ENCODE results near the gene MYT1.

The MYT1 gene

GRCh38 chr20:64154590-64155257, 9.5 kb upstream of the MYT1 start:
- no peak for DNase-seq (ENCODE audit: low spot score)

- no peak for DNase-seq (ENCODE audit: low spot score)
Measured at GRCh38 chr20:64155258-64156135, 8.8 kb upstream of the MYT1 start.

- no peak for DNase-seq (ENCODE audit: low spot score)
Measured at GRCh38 chr20:64156136-64156885, 7.9 kb upstream of the MYT1 start.

DNA sequence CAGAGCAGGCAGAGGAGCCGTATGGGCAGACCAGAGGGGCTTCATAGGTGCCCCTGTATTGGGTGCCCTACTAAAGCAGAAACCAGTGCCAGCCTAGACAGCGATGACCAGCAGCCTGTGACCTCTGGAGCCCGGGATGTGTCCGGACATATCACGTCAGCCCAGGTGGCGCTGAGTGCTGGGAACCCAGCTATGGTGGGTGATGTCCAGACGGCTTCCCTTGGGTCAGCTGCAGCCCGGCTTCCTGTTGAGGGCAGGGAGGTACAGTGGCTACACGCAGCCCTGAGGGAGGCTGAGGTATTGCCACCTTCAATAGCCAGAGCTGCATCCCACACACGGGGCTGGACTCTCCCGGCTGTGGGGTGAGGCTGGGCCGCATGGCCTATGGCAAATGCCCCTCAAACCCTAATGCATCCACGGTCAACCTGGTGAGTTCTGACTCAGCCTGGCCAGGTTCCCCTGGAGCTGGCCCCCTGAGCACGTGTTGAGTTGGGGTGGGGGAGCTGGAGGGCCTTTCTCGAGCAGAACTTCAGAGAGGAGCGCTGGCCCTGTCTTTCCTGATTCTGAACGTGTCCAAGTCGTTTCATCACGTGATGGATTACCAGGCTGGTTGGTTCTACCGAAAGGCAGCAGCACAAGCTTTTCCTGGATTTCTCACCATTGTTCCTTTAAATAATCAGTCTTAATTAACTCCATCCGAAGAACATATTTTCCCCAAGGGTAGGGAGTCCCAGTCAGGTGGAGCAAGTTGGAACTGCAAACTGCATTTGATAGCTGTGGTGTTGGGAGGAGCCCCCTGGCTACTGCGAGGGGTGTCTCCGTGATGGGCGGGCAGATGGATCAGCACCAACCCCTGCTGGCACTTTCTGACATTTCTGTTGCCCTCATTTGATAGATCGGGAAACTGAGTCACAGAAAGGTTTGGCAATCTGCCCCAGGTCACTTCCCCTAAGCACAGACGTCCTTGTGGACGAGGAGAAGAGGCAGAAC, 7.1 kb upstream of the MYT1 start:
- DNase-seq (ENCODE audit: low spot score) = no peak

- DNase-seq (ENCODE audit: low spot score) = no peak
Measured at GRCh38 chr20:64157878-64158277, 6.4 kb upstream of the MYT1 start.

DNA sequence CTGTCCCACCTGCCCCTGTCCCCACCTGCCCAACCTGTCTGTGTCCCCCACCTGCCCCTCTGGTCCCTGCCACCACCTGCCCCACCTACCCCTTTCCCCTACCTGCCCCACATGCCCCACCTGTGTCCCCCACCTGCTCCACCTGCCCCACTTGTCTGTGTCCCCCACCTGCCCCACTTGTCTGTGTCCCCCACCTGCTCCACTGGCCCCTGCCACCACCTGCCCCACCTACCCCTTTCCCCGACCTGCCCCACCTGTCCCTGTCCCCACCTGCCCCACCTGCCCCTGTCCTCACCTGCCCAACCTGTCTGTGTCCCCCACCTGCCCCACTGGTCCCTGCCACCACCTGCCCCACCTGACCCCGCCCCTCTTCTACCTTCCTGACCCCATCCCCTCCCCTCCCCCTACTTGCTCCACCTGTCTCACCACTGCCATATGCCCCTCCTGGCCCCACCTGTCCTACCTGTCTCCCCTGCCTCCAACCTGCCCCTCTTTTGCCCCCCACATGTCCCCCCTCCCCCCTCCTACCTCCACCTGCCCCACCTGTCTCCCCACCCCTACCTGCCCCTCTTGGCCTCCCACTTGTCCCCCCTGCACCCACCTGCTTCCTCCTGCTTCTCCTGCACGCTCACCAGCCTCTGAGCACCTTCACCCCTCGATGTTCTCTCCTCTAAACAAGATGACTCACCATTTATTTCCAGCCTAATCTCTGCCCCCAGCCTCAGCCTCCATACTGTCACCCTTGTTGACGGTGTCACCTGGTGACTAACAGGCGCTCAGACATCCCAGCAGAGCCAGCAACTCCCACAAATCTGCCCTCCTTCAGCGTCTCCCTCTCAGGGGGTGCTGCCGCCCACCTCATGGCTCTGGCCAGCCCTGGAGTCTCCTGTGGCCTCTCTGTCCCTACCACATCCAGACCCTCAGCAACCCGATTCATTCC, 5.6 kb upstream of the MYT1 start:
- no peak for DNase-seq (ENCODE audit: low spot score)

DNA sequence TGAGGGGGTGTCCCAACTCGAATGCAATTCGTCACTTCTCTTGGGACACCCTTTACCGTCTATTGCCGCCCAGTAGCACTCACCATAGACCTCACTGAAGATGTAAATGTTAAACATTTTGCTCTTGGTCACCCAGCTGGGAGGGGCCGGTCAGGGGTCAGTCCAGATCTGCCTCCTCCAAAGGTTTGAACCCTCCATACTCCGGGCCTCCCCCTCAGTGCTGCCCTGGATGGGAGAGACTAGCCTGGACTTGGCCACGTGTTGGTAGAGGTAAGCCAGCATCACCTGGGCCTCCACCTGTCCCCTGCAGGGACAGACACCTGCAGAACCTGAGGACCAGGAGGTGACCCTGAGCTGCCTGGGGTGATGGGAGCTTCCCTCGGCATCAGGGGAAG, 5.0 kb upstream of the MYT1 start:
- no peak for DNase-seq (ENCODE audit: low spot score)

DNA sequence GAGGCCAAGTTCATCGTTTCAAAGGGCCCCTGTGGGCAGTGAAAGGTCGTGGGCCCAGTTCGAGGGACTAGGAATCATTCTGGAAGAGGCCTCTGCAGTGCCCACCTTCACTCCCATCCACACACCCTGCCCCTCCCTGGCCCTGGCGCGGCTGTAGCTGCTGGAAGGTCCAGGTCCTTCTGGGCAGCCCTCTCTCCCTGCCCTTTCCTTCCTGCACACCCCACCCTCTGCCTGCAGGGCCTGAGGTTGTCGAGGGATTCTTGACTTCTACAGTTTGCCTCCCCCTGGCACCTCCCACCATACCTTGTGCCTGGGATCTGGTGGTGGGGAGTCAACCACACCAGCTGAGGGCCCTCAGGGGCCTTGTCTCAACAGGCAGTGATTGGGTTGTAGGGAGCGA, 4.5 kb upstream of the MYT1 start:
- DNase-seq (ENCODE audit: low spot score) = no peak

GRCh38 chr20:64160118-64160517, 4.1 kb upstream of the MYT1 start:
- DNase-seq (ENCODE audit: low spot score) = no peak

GRCh38 chr20:64160526-64161355, 3.5 kb upstream of the MYT1 start:
- no peak for DNase-seq (ENCODE audit: low spot score)

- no peak for DNase-seq (ENCODE audit: low spot score)
Measured at GRCh38 chr20:64161356-64162238, 2.7 kb upstream of the MYT1 start.

- no peak for DNase-seq (ENCODE audit: low spot score)
Measured at GRCh38 chr20:64162239-64162910, 1.9 kb upstream of the MYT1 start.

- no peak for DNase-seq (ENCODE audit: low spot score)
Measured at GRCh38 chr20:64163776-64164122, 503 bp upstream of the MYT1 start.

DNA sequence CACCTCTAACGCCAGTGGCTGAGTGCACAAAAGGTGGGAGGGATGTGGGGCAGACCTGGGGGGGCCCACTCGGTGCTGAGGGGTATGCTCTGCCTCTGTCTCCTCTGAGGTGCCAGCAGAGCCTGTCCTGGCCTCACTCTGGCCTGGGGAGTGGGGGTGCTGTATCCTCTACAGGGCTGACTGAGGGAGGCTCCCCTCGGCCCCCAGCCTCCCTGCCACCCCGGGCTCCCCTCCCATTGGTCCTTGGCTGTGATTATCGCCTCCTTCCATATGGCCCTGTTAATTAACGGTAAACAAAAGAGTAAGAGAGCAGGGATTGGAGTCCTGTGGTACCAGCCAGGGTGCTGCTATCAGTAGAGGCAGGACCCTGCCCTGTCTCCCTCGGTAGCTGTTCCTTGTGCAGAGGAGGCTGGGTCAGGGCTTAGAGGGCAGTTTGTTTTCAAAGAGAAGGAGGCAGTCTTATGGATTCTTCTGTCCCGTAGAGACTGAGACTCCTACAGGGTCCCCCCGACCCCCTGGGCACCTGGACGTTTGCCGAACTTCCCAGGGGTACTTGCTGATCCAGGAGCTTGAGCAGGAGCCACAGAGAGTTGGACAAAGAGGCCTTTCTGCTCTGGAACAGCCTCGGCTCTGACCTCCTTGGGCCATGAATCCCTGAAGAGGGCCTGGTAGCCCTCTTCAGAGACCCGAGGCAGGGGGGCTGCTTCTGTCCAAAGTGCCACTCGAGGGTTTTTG, 1.8 kb downstream of the MYT1 start:
- DNase-seq (ENCODE audit: low spot score) = no peak

- DNase-seq (ENCODE audit: low spot score) = no peak
Measured at GRCh38 chr20:64166721-64167615, 2.7 kb downstream of the MYT1 start.

GRCh38 chr20:64167676-64168075, 3.4 kb downstream of the MYT1 start:
- DNase-seq (ENCODE audit: low spot score) = no peak
